Psoas muscle (tissue), 8 donors: ENCODE data around the gene APOLD1. TPM values are rescaled to one million over a fixed set of nuclear protein-coding genes. Genes with fewer than 3 reads are reported as not detected.
A peak's percentile ranks its signal among the peaks of the same experiment; 100 is the strongest.

Experiments
- ATAC-seq, 4 donors: fragments of 200-7000 bp; cut with Tn5 transposase; one replicate each; pipeline ENCODE4 v1.9.1; 2020; ENCODE audit warnings: moderate library complexity in 3 of 4, mild to moderate bottlenecking in 2 of 4
- DNase-seq, 2 donors: peaks; one replicate each; pipeline ENCODE4 v3.0.0-alpha.2; 2020
- H3K27ac ChIP-seq: fragments of 200-600 bp; one replicate; pipeline ENCODE4 v1.8.0; 2022
- H3K27me3 ChIP-seq, 3 donors: fragments of 200-600 bp in 1 of 3; one replicate each; pipeline versions ENCODE4 v1.6.1 to v1.8.0; 2013 to 2022; ENCODE audit warnings: low read length in 2 of 3, mild to moderate bottlenecking in 2 of 3, moderate library complexity in 1 of 3; ENCODE audit not compliant: insufficient read depth in 3 of 3
- H3K36me3 ChIP-seq, 2 donors: fragments of 200-600 bp in 1 of 2; one replicate each; pipeline versions ENCODE4 v1.6.1 to v1.8.0; 2013 to 2022; ENCODE audit warnings: low read depth in 1 of 2, mild to moderate bottlenecking in 1 of 2, moderate library complexity in 1 of 2; ENCODE audit not compliant: insufficient read depth in 1 of 2
- H3K4me1 ChIP-seq: fragments of 200-600 bp; one replicate; pipeline ENCODE4 v1.8.0; 2022
- H3K4me3 ChIP-seq: fragments of 200-600 bp; one replicate; pipeline ENCODE4 v1.8.0; 2022; ENCODE audit warnings: mild to moderate bottlenecking
- H3K9me3 ChIP-seq: fragments of 200-600 bp; one replicate; pipeline ENCODE4 v1.8.0; 2022
- CTCF ChIP-seq: fragments of 200-600 bp; IDR thresholded peaks from one replicate; pipeline ENCODE4 v1.8.0; 2022; ENCODE audit warnings: antibody characterized with exemption
- WGBS, 3 donors: extraction: QIAGEN DNeasy Blood & Tissue Kit; methylation state at CpG; one replicate each; pipeline versions ENCODE4 v1.1.6 to v1.1.7; 2013; 5-methylcytosine and 5-hydroxymethylcytosine counted together
- intact Hi-C, 2 donors: fragments of 100-400 bp; cut with DNase I; formaldehyde crosslinking; loops; one replicate each; pipeline versions ENCODE4 v1.11.0 to v1.14.2; 2022
- polyA plus RNA-seq, 3 donors: library from polyadenylated mRNA; stranded (reverse); fragments of 200-250 nt; gene quantifications; one replicate each; pipeline ENCODE4 v1.2.3, GENCODE V29; 2013
- total RNA-seq, 4 donors: library from RNA; stranded (reverse); fragmentation: NEBNext Ultra II Directional in 2 of 4; extraction: Animal tissue kit (Norgen Biotek cat#: 25700) in 2 of 4; gene quantifications; one replicate each; pipeline versions ENCODE4 v1.2.1 to v1.2.4, GENCODE V29; 2021 to 2023
- donor health status: healthy with polysubstance abuse.
- donor health status: DM: no; HTN: no; CAD: no; lungs with moderate emphysema.
- donor health status: Bipolar disorder and iron deficiency.
- donor health status: healthy.
- donor health status: DM: yes; HTN: yes; CAD: no.
- donor health status: DM: no; HTN: no; CAD: no.
- donor health status: DM: no; HTN: no; CAD: no.
- donor health status: DM: yes; HTN: yes; CAD: no.

Gene APOLD1
- total and polyA plus RNA-seq, 7 donors: 6.1 to 22.6 (median 17.0) TPM

GRCh38 chr12:12779529-12779928 lies 5.9 kb upstream of the APOLD1 start:
- intact Hi-C loops: no loop called here
- Histone ChIP-seq H3K4me3 (no peak overlapping the region), H3K9me3 (no peaks in the 10 kb centered on the region), H3K27ac (no peak overlapping the region), H3K4me1 (peaks cover 6% of the 10 kb centered on the region), H3K36me3 (no peaks in the 10 kb centered on the region), H3K27me3 (no peaks in the 10 kb centered on the region)
- ATAC-seq (peak in 1 of 4 donors; percentile 44), DNase-seq (no peak)
- 6 to 10% (median 7%) methylated on average over 3 of the region's 3 CpGs for WGBS, 3 donors
- no peak for TF ChIP-seq CTCF

- DNase-seq (no peak), ATAC-seq (no peak)
- no peaks in the 10 kb centered on the region for H3K27me3 ChIP-seq
- no peak for TF ChIP-seq CTCF
- H3K4me3 ChIP-seq: no peak overlapping the region
- peaks cover 20% of the 10 kb centered on the region for H3K4me1 ChIP-seq
- no peaks in the 10 kb centered on the region for H3K36me3 ChIP-seq
- peak overlapping the region; percentile 73 for H3K27ac ChIP-seq
- intact Hi-C loops: loop anchor here in 1 of 2 donors (5.0 kb wide), 1 partner anchor 42 kb away; no protein-coding TSS in a partner anchor
- WGBS, 3 donors: 92 to 98% (median 96%) methylated on average over 2 of the region's 2 CpGs
- H3K9me3 ChIP-seq: no peaks in the 10 kb centered on the region
Measured at GRCh38 chr12:12784116-12784515, 1.3 kb upstream of the APOLD1 start.

GRCh38 chr12:12786351-12786705 lies 869 bp downstream of the APOLD1 start:
- no peak for TF ChIP-seq CTCF
- ATAC-seq (peak in 3 of 4 donors; percentile 1 to 11 (median 3)), DNase-seq (no peak)
- Histone ChIP-seq H3K4me1 (peaks cover 16% of the 10 kb centered on the region), H3K27ac (peak overlapping the region; percentile 95), H3K27me3 (no peaks in the 10 kb centered on the region), H3K4me3 (peak overlapping the region; percentile 92), H3K9me3 (no peaks in the 10 kb centered on the region), H3K36me3 (no peaks in the 10 kb centered on the region)
- 21 to 26% (median 24%) methylated on average over 4 of the region's 4 CpGs for WGBS, 3 donors
- intact Hi-C loops: loop anchor here (2.0 to 5.0 kb wide), 4 partner anchors 62 to 1581 kb away; partner anchors contain the start of genes ATF7IP (in 1 of the 2) and CDKN1B (in 1 of the 2)

GRCh38 chr12:12786706-12787601 lies 1.5 kb downstream of the APOLD1 start:
- no peaks in the 10 kb centered on the region for H3K36me3 ChIP-seq
- intact Hi-C loops: loop anchor here (2.0 to 5.0 kb wide), 4 partner anchors 62 to 1580 kb away; partner anchors contain the start of genes ATF7IP (in 1 of the 2) and CDKN1B (in 1 of the 2)
- 0 to 1% (median 0%) methylated on average over 67 to 80 of the region's 80 CpGs for WGBS, 3 donors
- peak overlapping the region; percentile 92 for H3K4me3 ChIP-seq
- peak overlapping the region; percentile 95 for H3K27ac ChIP-seq
- DNase-seq (peak; percentile 81 to 92), ATAC-seq (peak; percentile 95 to 97 (median 96))
- no peak for TF ChIP-seq CTCF
- no peaks in the 10 kb centered on the region for H3K9me3 ChIP-seq
- H3K27me3 ChIP-seq: no peaks in the 10 kb centered on the region
- H3K4me1 ChIP-seq: peaks cover 18% of the 10 kb centered on the region
